IMR-90 (cell line): ENCODE measurements around the gene MBIP. TPM values are rescaled to one million over a fixed set of nuclear protein-coding genes. Genes with fewer than 3 reads are reported as not detected.

Experiments used
- ATAC-seq: fragments of 200-7000 bp; cut with Tn5 transposase; 2 replicates; pipeline ENCODE4 v1.9.1; 2020; ENCODE audit warnings: low read depth, mild to moderate bottlenecking, moderate library complexity
- BruUV-seq: library from RNA; stranded (reverse); fragments of 400-500 nt; replicated peaks from 2 replicates; lab custom pipeline; 2021; lab: Mats Ljungman, UMichigan
- CTCF ChIA-PET: fragments of 300-600 bp; formaldehyde crosslinking; extraction: SDS; loops from one replicate; lab custom pipeline; 2021; ENCODE audit warnings: antibody characterized with exemption; lab: Yijun Ruan, JAX
- POLR2A ChIA-PET: fragments of 300-600 bp; sonication (Branson Sonifier 250); formaldehyde crosslinking; loops from one replicate; lab custom pipeline; 2022; ENCODE audit warnings: antibody characterized with exemption; ENCODE audit not compliant: unreplicated experiment; lab: Charles Lee
- DNase-seq: peaks from one replicate; pipeline ENCODE4 v3.0.0; 2013
- H2AFZ ChIP-seq: replicated peaks from 2 replicates; pipeline ENCODE3; 2013; ENCODE audit warnings: low read length, mild to moderate bottlenecking; ENCODE audit not compliant: poor library complexity
- H2AK5ac ChIP-seq: 2 replicates; pipeline ENCODE4 v1.6.1; 2013; ENCODE audit warnings: low read depth, low read length, inconsistent platforms
- H2AK9ac ChIP-seq: replicated peaks from 2 replicates; pipeline ENCODE3; 2013; ENCODE audit warnings: mild to moderate bottlenecking, low read depth, low read length, moderate library complexity; ENCODE audit not compliant: poor library complexity
- H2BK120ac ChIP-seq: 2 replicates; pipeline ENCODE4 v1.6.1; 2013; ENCODE audit warnings: low read depth, low read length, inconsistent platforms
- H2BK15ac ChIP-seq: 3 replicates; pipeline ENCODE4 v1.6.1; 2013; ENCODE audit warnings: low read depth, low read length, inconsistent platforms
- H2BK20ac ChIP-seq: 2 replicates; pipeline ENCODE4 v1.6.1; 2013; ENCODE audit warnings: low read depth, mild to moderate bottlenecking, inconsistent platforms, low read length, moderate library complexity
- H2BK5ac ChIP-seq: 2 replicates; pipeline ENCODE4 v1.6.1; 2013; ENCODE audit warnings: mild to moderate bottlenecking, low read depth, low read length, inconsistent platforms; ENCODE audit not compliant: poor library complexity, severe bottlenecking
- H3K14ac ChIP-seq: replicated peaks from 2 replicates; pipeline ENCODE4 v1.6.1; 2013; ENCODE audit warnings: low read depth, low read length, inconsistent platforms
- H3K18ac ChIP-seq: 2 replicates; pipeline ENCODE4 v1.6.1; 2013; ENCODE audit warnings: low read depth, low read length, control low read depth
- H3K23ac ChIP-seq: 2 replicates; pipeline ENCODE4 v1.6.1; 2013; ENCODE audit warnings: low read depth, low read length, inconsistent platforms
- H3K27ac ChIP-seq: 2 replicates; pipeline ENCODE4 v1.5.1; 2013; ENCODE audit warnings: mild to moderate bottlenecking, control low read depth, low read length; ENCODE audit not compliant: insufficient read depth
- H3K27me3 ChIP-seq: 2 replicates; pipeline ENCODE4 v1.6.1; 2013; ENCODE audit warnings: low read length; ENCODE audit not compliant: control insufficient read depth, insufficient read depth
- H3K36me3 ChIP-seq: 2 replicates; pipeline ENCODE4 v1.6.1; 2013; ENCODE audit warnings: low read length, mixed read lengths; ENCODE audit not compliant: control insufficient read depth, insufficient read depth
- H3K4ac ChIP-seq: 2 replicates; pipeline ENCODE4 v1.6.1; 2013; ENCODE audit warnings: low read depth, low read length, inconsistent platforms
- H3K4me1 ChIP-seq: 2 replicates; pipeline ENCODE4 v1.6.1; 2013; ENCODE audit warnings: low read length, mixed read lengths; ENCODE audit not compliant: control insufficient read depth, insufficient read depth
- H3K4me2 ChIP-seq: 2 replicates; pipeline ENCODE4 v1.6.1; 2013; ENCODE audit warnings: low read depth, mild to moderate bottlenecking, control low read depth, low read length, moderate library complexity
- H3K4me3 ChIP-seq: 2 replicates; pipeline ENCODE4 v1.5.1; 2013; ENCODE audit warnings: low read depth, mild to moderate bottlenecking, control low read depth, low read length, moderate library complexity; ENCODE audit not compliant: insufficient read depth
- H3K56ac ChIP-seq: 2 replicates; pipeline ENCODE4 v1.6.1; 2013; ENCODE audit warnings: low read length, inconsistent platforms; ENCODE audit not compliant: insufficient read depth; ENCODE audit errors: extremely low read depth
- H3K79me1 ChIP-seq, 2 experiments: 2 replicates each; pipeline ENCODE4 v1.6.1; 2013; ENCODE audit warnings: low read length in 2 of 2, inconsistent platforms in 1 of 2, low read depth in 1 of 2
- H3K9ac ChIP-seq: 2 replicates; pipeline ENCODE4 v1.6.1; 2013; ENCODE audit warnings: low read depth, low read length, control low read depth
- H3K9me1 ChIP-seq: 2 replicates; pipeline ENCODE4 v1.6.1; 2013; ENCODE audit warnings: low read length, inconsistent platforms; ENCODE audit not compliant: insufficient read depth
- H3K9me3 ChIP-seq: 2 replicates; pipeline ENCODE4 v1.6.1; 2013; ENCODE audit warnings: low read length; ENCODE audit not compliant: control insufficient read depth, insufficient read depth
- H4K20me1 ChIP-seq: 2 replicates; pipeline ENCODE4 v1.6.1; 2013; ENCODE audit warnings: low read length, inconsistent platforms; ENCODE audit not compliant: insufficient read depth
- H4K5ac ChIP-seq: 2 replicates; pipeline ENCODE4 v1.6.1; 2013; ENCODE audit warnings: mild to moderate bottlenecking, low read depth, low read length, control low read depth
- H4K8ac ChIP-seq, 2 experiments: 2 replicates each; pipeline ENCODE4 v1.6.1; 2013; ENCODE audit warnings: low read depth in 2 of 2, low read length in 2 of 2, control low read depth in 1 of 2, inconsistent platforms in 1 of 2
- H4K91ac ChIP-seq: 2 replicates; pipeline ENCODE4 v1.6.1; 2013; ENCODE audit warnings: low read depth, low read length, inconsistent platforms; ENCODE audit not compliant: insufficient read depth
- BHLHE40 ChIP-seq: fragments of 150-350 bp; IDR thresholded peaks from 2 replicates; pipeline ENCODE4 v1.6.1; 2016; ENCODE audit warnings: mild to moderate bottlenecking, low read depth, low read length
- CHD1 ChIP-seq: IDR thresholded peaks from 2 replicates; pipeline ENCODE4 v1.6.1; 2012; ENCODE audit warnings: low read depth, low read length, improper control_type of control experiment
- FOS ChIP-seq: fragments of 150-350 bp; IDR thresholded peaks from 2 replicates; pipeline ENCODE4 v1.6.1; 2016; ENCODE audit warnings: low read depth, low read length
- MAFK ChIP-seq: IDR thresholded peaks from 2 replicates; pipeline ENCODE4 v1.6.1; 2012; ENCODE audit warnings: low read depth, low read length, improper control_type of control experiment
- MAZ ChIP-seq: IDR thresholded peaks from 2 replicates; pipeline ENCODE4 v1.6.1; 2012; ENCODE audit warnings: low read depth, mild to moderate bottlenecking, low read length, improper control_type of control experiment, moderate library complexity, borderline replicate concordance
- MXI1 ChIP-seq: IDR thresholded peaks from 2 replicates; pipeline ENCODE4 v1.6.1; 2012; ENCODE audit warnings: low read depth, mild to moderate bottlenecking, low read length, moderate library complexity, borderline replicate concordance
- NFE2L2 ChIP-seq: fragments of 150-350 bp; IDR thresholded peaks from 2 replicates; pipeline ENCODE4 v1.6.1; 2016; ENCODE audit warnings: low read depth, mild to moderate bottlenecking, low read length
- RAD21 ChIP-seq: IDR thresholded peaks from 2 replicates; pipeline ENCODE4 v1.6.1; 2012; ENCODE audit warnings: low read length, improper control_type of control experiment
- RCOR1 ChIP-seq: IDR thresholded peaks from 2 replicates; pipeline ENCODE4 v1.6.1; 2012; ENCODE audit warnings: mild to moderate bottlenecking, low read length, improper control_type of control experiment; ENCODE audit not compliant: insufficient replicate concordance
- RFX5 ChIP-seq: IDR thresholded peaks from 2 replicates; pipeline ENCODE4 v1.8.0; 2012; ENCODE audit warnings: low read depth, mild to moderate bottlenecking, low read length, moderate library complexity
- SMC3 ChIP-seq: fragments of 150-350 bp; IDR thresholded peaks from 2 replicates; pipeline ENCODE4 v1.6.1; 2016; ENCODE audit warnings: low read depth, mild to moderate bottlenecking, antibody characterized with exemption, low read length, moderate library complexity
- WGBS, 2 experiments: methylation state at CpG; one replicate each; pipeline versions ENCODE4 v1.1.5 to v1.1.7; 2013; ENCODE audit warnings: missing lambda C conversion rate in 2 of 2; ENCODE audit not compliant: insufficient read length in 1 of 2; ENCODE audit errors: extremely low coverage in 2 of 2; 5-methylcytosine and 5-hydroxymethylcytosine counted together
- dilution Hi-C: fragments of 300-500 bp; cut with HindIII; formaldehyde crosslinking; loops from one replicate; pipeline ENCODE4 v1.14.3; 2018; ENCODE audit warnings: low sequenced_read_pairs; ENCODE audit not compliant: unreplicated experiment
- in situ Hi-C: fragments of 300-500 bp; cut with MboI; formaldehyde crosslinking; loops from 3 replicates; pipeline ENCODE4 v1.14.3; 2019; ENCODE audit warnings: low sequenced_read_pairs, inconsistent platforms, mixed read lengths
- intact Hi-C: fragments of 100-400 bp; cut with micrococcal nuclease; formaldehyde crosslinking; loops from 2 replicates; pipeline ENCODE4 v1.10.0; 2022
- polyA plus RNA-seq, 3 experiments: library from polyadenylated mRNA; depleted of rRNA; stranded (reverse); fragments of >200 nt; gene quantifications; 2 replicates each; pipeline ENCODE4 v1.2.3, GENCODE V29; 2012; ENCODE audit warnings: low replicate concordance in 1 of 3
- total RNA-seq: library from RNA; depleted of rRNA; stranded (reverse); fragments of >200 nt; gene quantifications from 2 replicates; pipeline ENCODE4 v1.2.3, GENCODE V29; 2012
- TF ChIP-seq, protein P1 (sequence below): fragments of 150-350 bp; IDR thresholded peaks from 2 replicates; pipeline ENCODE4 v1.6.1; 2016; ENCODE audit warnings: low read depth, mild to moderate bottlenecking, low read length, moderate library complexity, borderline replicate concordance

The MBIP gene
- total and polyA plus RNA-seq, 2 of the 4 experiments (the other 2 are of a cell fraction), result 9.3 to 17.4 TPM

DNA sequence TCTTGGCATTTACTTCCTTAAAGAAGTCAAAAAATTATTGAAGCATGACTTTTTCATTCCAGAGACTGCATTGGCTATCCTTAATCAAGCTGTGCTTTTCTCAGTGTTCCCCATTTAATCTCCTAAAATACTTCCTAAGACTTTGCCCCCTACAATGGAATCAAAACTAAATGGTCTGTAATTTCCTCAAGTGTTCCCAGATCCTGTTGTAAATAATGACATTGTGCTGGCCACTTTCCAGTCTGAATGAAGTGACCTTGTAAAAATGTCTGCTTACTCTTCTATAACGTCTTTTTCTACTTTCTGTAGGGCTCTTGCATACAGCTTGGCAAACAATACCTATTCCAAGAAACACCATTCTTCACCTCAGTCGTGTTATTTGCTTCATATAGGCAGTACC lies 45.3 kb upstream of the MBIP start:
- Histone ChIP-seq H3K56ac (no peak overlapping the region), H3K27ac (no peak overlapping the region), H2AK5ac (no peak overlapping the region), H4K91ac (no peak overlapping the region), H3K4me1 (no peaks in the 10 kb centered on the region), H2BK120ac (no peak overlapping the region), H2BK15ac (no peak overlapping the region), H3K4me2 (no peak overlapping the region), H3K36me3 (no peaks in the 10 kb centered on the region), H3K9ac (no peak overlapping the region), H2AFZ (no peak overlapping the region), H3K9me1 (no peaks in the 10 kb centered on the region), H3K18ac (no peak overlapping the region), H3K4me3 (no peak overlapping the region), H3K4ac (no peak overlapping the region), H2BK20ac (no peak overlapping the region), H3K9me3 (no peaks in the 10 kb centered on the region), H4K20me1 (no peaks in the 10 kb centered on the region), H2AK9ac (no peak overlapping the region), H2BK5ac (no peak overlapping the region), H4K5ac (no peak overlapping the region), H3K23ac (no peak overlapping the region), H4K8ac (no peak overlapping the region), H3K27me3 (peaks cover 2% of the 10 kb centered on the region; the same call in 1 of the 2 replicates), H3K79me1 (no peaks in the 10 kb centered on the region), H3K14ac (no peak overlapping the region)
- CTCF ChIA-PET, result no interaction called here
- BruUV-seq, result no TSS peak
- intact Hi-C loops, result no loop called here
- DNase-seq (no peak), ATAC-seq (no peak)
- no CpG with 5 or more reads among the region's 2 CpGs for WGBS, 2 experiments
- dilution Hi-C loops, result no loop called here
- POLR2A ChIA-PET, result no interaction called here
- no peak for TF ChIP-seq CHD1
- no peak for TF ChIP-seq MAZ
- TF ChIP-seq, protein P1, sequence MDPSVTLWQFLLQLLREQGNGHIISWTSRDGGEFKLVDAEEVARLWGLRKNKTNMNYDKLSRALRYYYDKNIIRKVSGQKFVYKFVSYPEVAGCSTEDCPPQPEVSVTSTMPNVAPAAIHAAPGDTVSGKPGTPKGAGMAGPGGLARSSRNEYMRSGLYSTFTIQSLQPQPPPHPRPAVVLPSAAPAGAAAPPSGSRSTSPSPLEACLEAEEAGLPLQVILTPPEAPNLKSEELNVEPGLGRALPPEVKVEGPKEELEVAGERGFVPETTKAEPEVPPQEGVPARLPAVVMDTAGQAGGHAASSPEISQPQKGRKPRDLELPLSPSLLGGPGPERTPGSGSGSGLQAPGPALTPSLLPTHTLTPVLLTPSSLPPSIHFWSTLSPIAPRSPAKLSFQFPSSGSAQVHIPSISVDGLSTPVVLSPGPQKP, result no peak
- TF ChIP-seq NFE2L2, result no peak
- TF ChIP-seq SMC3, result no peak
- no peak for TF ChIP-seq BHLHE40
- no peak for TF ChIP-seq MXI1
- TF ChIP-seq RCOR1, result no peak
- TF ChIP-seq RFX5, result no peak
- no peak for TF ChIP-seq RAD21
- no peak for TF ChIP-seq MAFK
- no peak for TF ChIP-seq FOS
- in situ Hi-C loops, result no loop called here
